Endothelial cell of umbilical vein (primary cell): ENCODE data around the gene FIS1. TPM values are rescaled to one million over a fixed set of nuclear protein-coding genes. Genes with fewer than 3 reads are reported as not detected.

Experiments used
- BruUV-seq: library from RNA; stranded (reverse); fragments of 400-500 nt; replicated peaks from 2 replicates; lab custom pipeline; 2021; lab: Mats Ljungman, UMichigan
- CTCF ChIA-PET: fragments of 300-600, 350-600 bp; sonication (Branson Sonifier 250); formaldehyde crosslinking; loops from one replicate; lab custom pipeline; 2021; ENCODE audit warnings: antibody characterized with exemption, inconsistent platforms; lab: Charles Lee
- POLR2A ChIA-PET: fragments of 300-600, 350-600 bp; sonication (Branson Sonifier 250); formaldehyde crosslinking; loops from one replicate; lab custom pipeline; 2021; ENCODE audit warnings: antibody characterized with exemption, inconsistent platforms; lab: Charles Lee
- DNase-seq: peaks from one replicate; pipeline ENCODE4 v3.0.0-alpha.2; 2011; ENCODE audit warnings: low read depth, low spot score
- FAIRE-seq: peaks from 2 replicates; lab custom pipeline; 2011; peaks lifted over from hg19 to GRCh38; lab: Jason Lieb, UNC
- H2AFZ ChIP-seq: 2 replicates; pipeline ENCODE4 v1.6.0; 2012; ENCODE audit warnings: low read depth, low read length, control low read depth, inconsistent platforms
- H3K27ac ChIP-seq: 2 replicates; pipeline ENCODE4 v1.5.1; 2011; ENCODE audit warnings: low read depth, mild to moderate bottlenecking, control low read depth, low read length, moderate library complexity; ENCODE audit not compliant: insufficient read depth
- H3K27me3 ChIP-seq, 2 experiments: 2 replicates each; pipeline versions ENCODE4 v1.6.0 to v1.6.1; 2011; ENCODE audit warnings: low read length in 2 of 2, mixed read lengths in 1 of 2; ENCODE audit not compliant: control insufficient read depth in 2 of 2, insufficient read depth in 2 of 2
- H3K36me3 ChIP-seq, 2 experiments: 2 replicates in 1 of 2; 3 replicates in 1 of 2; pipeline ENCODE4 v1.5.1; 2011; ENCODE audit warnings: low read length in 2 of 2, mild to moderate bottlenecking in 1 of 2, moderate library complexity in 1 of 2; ENCODE audit not compliant: control insufficient read depth in 2 of 2, insufficient read depth in 2 of 2; ENCODE audit errors: extremely low read depth in 1 of 2
- H3K4me1 ChIP-seq: 3 replicates; pipeline ENCODE4 v1.5.1; 2011; ENCODE audit warnings: mild to moderate bottlenecking, low read length; ENCODE audit not compliant: control insufficient read depth, insufficient read depth; ENCODE audit errors: extremely low read depth
- H3K4me2 ChIP-seq: 2 replicates; pipeline ENCODE4 v1.6.1; 2011; ENCODE audit warnings: low read length, control low read depth, mixed read lengths; ENCODE audit not compliant: insufficient read depth
- H3K4me3 ChIP-seq, 3 experiments: fragments of 200-600 bp in 1 of 3; sonication (generic), shearing (Covaris generic) in 1 of 3; replicated peaks in 1 of 3; 2 replicates each; pipeline ENCODE4 v1.5.1; 2011 to 2016; ENCODE audit warnings: control low read depth in 3 of 3, low read length in 3 of 3, mild to moderate bottlenecking in 2 of 3, inconsistent platforms in 1 of 3, low read depth in 1 of 3, moderate library complexity in 1 of 3; ENCODE audit not compliant: insufficient read depth in 1 of 3
- H3K79me2 ChIP-seq: 2 replicates; pipeline ENCODE4 v1.6.0; 2012; ENCODE audit warnings: low read length, inconsistent platforms; ENCODE audit not compliant: control insufficient read depth, insufficient read depth
- H3K9ac ChIP-seq: replicated peaks from 2 replicates; pipeline ENCODE3; 2011; ENCODE audit warnings: low read length, control low read depth; ENCODE audit not compliant: insufficient read depth; ENCODE audit errors: extremely low read depth
- H3K9me1 ChIP-seq: replicated peaks from 3 replicates; pipeline ENCODE4 v1.6.0; 2011; ENCODE audit warnings: mild to moderate bottlenecking, low read length; ENCODE audit not compliant: control insufficient read depth, insufficient read depth; ENCODE audit errors: extremely low read depth
- H3K9me3 ChIP-seq: replicated peaks from 2 replicates; pipeline ENCODE4 v1.5.1; 2012; ENCODE audit warnings: low read length, inconsistent platforms; ENCODE audit not compliant: control insufficient read depth, insufficient read depth
- H4K20me1 ChIP-seq: replicated peaks from 2 replicates; pipeline ENCODE3; 2011; ENCODE audit warnings: mild to moderate bottlenecking, low read length; ENCODE audit not compliant: control insufficient read depth, insufficient read depth; ENCODE audit errors: extremely low read depth
- EZH2 ChIP-seq: IDR thresholded peaks from 2 replicates; pipeline ENCODE4 v1.6.1; 2012; ENCODE audit warnings: borderline replicate concordance, low read depth, mild to moderate bottlenecking, moderate library complexity, low read length, inconsistent platforms; ENCODE audit not compliant: severe bottlenecking
- FOS ChIP-seq: IDR thresholded peaks from 2 replicates; pipeline ENCODE4 v1.6.1; 2011; ENCODE audit warnings: mild to moderate bottlenecking, low read length, moderate library complexity, borderline replicate concordance; ENCODE audit not compliant: insufficient read depth
- GATA2 ChIP-seq: IDR thresholded peaks from 2 replicates; pipeline ENCODE4 v1.7.0; 2011; ENCODE audit warnings: low read depth, mild to moderate bottlenecking, moderate library complexity, mixed read lengths, low read length; ENCODE audit not compliant: insufficient read length, insufficient read depth
- JUN ChIP-seq: IDR thresholded peaks from 2 replicates; pipeline ENCODE4 v1.6.1; 2011; ENCODE audit warnings: borderline replicate concordance, low read depth; ENCODE audit not compliant: insufficient read length, insufficient read depth
- MYC ChIP-seq: IDR thresholded peaks from one replicate; pipeline ENCODE4 v1.6.1; 2011; ENCODE audit warnings: mild to moderate bottlenecking, low read depth, low read length
- POLR2A ChIP-seq: IDR thresholded peaks from 2 replicates; pipeline ENCODE4 v1.6.1; 2012; ENCODE audit warnings: low read depth, mild to moderate bottlenecking, control low read depth, low read length
- POLR2AphosphoS5 ChIP-seq: IDR thresholded peaks from 2 replicates; pipeline ENCODE4 v1.6.1; 2012; ENCODE audit warnings: low read depth, mild to moderate bottlenecking, control low read depth, low read length, moderate library complexity; ENCODE audit not compliant: insufficient read depth
- dilution Hi-C: fragments of 300-500 bp; cut with MboI; formaldehyde crosslinking; loops from one replicate; pipeline ENCODE4 v1.15.0; 2019; ENCODE audit warnings: low sequenced_read_pairs; ENCODE audit not compliant: extremely low pct_ligation_motif_present
- intact Hi-C: fragments of 100-400 bp; cut with micrococcal nuclease; formaldehyde crosslinking; loops from one replicate; pipeline ENCODE4 v1.10.0; 2022
- polyA plus RNA-seq, 4 experiments: library from polyadenylated mRNA; depleted of rRNA in 3 of 4; stranded (reverse) in 3 of 4; unstranded in 1 of 4; fragments of >200 nt; gene quantifications; 2 replicates each; pipeline versions ENCODE4 v1.2.1 to v1.2.3, GENCODE V29; 2011 to 2012; ENCODE audit warnings: missing spikeins in 1 of 4
- total RNA-seq: library from RNA; stranded (reverse); gene quantifications from 2 replicates; pipeline ENCODE4 v1.2.3, GENCODE V29; 2021
- TF ChIP-seq, protein P1 (sequence below): IDR thresholded peaks from 2 replicates; pipeline ENCODE4 v1.6.1; 2011; ENCODE audit not compliant: insufficient read depth, insufficient read length
- TF ChIP-seq, protein P2 (sequence below), 2 donors: IDR thresholded peaks; 1 replicate in 1 of 2; 2 replicates in 1 of 2; pipeline ENCODE4 v1.5.1; 2011; ENCODE audit warnings: low read length in 2 of 2, mild to moderate bottlenecking in 2 of 2, moderate library complexity in 2 of 2, control low read depth in 1 of 2, inconsistent platforms in 1 of 2, low read depth in 1 of 2; ENCODE audit not compliant: insufficient read depth in 1 of 2; ENCODE audit errors: extremely low read depth in 1 of 2

The FIS1 gene
- total and polyA plus RNA-seq, 2 donors (not counting 3 experiments of a cell fraction or from before 2014, with no cell fraction given): 132 to 330 TPM

DNA sequence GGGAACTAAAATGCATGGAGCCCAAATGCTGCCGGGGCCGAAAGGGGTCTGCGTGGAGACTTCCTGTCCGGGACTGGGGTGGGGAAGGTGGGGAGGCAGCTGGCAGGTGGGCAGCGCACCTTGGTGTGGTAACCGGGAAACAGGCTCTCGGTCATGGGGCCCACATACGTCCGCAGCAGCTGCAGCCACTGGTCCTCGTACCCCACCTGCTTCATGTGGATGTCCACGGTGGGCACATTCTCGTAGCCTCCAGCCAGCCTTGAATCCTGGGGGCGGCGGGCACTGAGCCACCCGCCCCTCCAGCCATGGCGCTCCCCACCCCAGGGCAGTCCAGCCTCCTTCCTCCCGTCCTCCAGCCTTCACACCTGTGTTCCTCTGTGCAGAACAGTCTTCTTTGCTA is 37.4 kb downstream of the FIS1 start:
- H3K9ac ChIP-seq: no peak overlapping the region
- H3K27ac ChIP-seq: no peak overlapping the region
- H3K79me2 ChIP-seq: no peaks in the 10 kb centered on the region
- no peak overlapping the region for H2AFZ ChIP-seq
- no peaks in the 10 kb centered on the region for H3K4me1 ChIP-seq
- CTCF ChIA-PET: interaction anchor here (1.3 to 1.7 kb wide), 2 partner anchors 9 to 15 kb away, joined by 3 to 6 read pairs; no protein-coding TSS in a partner anchor
- H3K9me3 ChIP-seq: no peaks in the 10 kb centered on the region
- dilution Hi-C loops: no loop called here
- no peak overlapping the region for H3K4me2 ChIP-seq
- H3K36me3 ChIP-seq: peaks cover 11 to 32% of the 10 kb centered on the region in 2 experiments
- H3K4me3 ChIP-seq: no peak overlapping the region
- peaks cover 6 to 10% of the 10 kb centered on the region in 2 experiments for H3K27me3 ChIP-seq
- POLR2A ChIA-PET: no interaction called here
- TF ChIP-seq POLR2AphosphoS5 (no peak), FOS (no peak), JUN (no peak), POLR2A (no peak), MYC (no peak), GATA2 (no peak), EZH2 (no peak)
- TF ChIP-seq, protein P1, sequence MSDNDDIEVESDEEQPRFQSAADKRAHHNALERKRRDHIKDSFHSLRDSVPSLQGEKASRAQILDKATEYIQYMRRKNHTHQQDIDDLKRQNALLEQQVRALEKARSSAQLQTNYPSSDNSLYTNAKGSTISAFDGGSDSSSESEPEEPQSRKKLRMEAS: no peak
- TF ChIP-seq, protein P2, sequence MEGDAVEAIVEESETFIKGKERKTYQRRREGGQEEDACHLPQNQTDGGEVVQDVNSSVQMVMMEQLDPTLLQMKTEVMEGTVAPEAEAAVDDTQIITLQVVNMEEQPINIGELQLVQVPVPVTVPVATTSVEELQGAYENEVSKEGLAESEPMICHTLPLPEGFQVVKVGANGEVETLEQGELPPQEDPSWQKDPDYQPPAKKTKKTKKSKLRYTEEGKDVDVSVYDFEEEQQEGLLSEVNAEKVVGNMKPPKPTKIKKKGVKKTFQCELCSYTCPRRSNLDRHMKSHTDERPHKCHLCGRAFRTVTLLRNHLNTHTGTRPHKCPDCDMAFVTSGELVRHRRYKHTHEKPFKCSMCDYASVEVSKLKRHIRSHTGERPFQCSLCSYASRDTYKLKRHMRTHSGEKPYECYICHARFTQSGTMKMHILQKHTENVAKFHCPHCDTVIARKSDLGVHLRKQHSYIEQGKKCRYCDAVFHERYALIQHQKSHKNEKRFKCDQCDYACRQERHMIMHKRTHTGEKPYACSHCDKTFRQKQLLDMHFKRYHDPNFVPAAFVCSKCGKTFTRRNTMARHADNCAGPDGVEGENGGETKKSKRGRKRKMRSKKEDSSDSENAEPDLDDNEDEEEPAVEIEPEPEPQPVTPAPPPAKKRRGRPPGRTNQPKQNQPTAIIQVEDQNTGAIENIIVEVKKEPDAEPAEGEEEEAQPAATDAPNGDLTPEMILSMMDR (IDR thresholded peaks at IDR 0.05; ENCODE audit: extremely low read depth in 1 of 2, insufficient read depth in 1 of 2, low read depth in 1 of 2, low read length in 2 of 2): no peak
- no TSS peak for BruUV-seq
- H3K9me1 ChIP-seq: no peaks in the 10 kb centered on the region
- DNase-seq (no peak), FAIRE-seq (no peak)
- intact Hi-C loops: no loop called here
- no peaks in the 10 kb centered on the region for H4K20me1 ChIP-seq
